Testis (tissue), 3 donors: ENCODE data around the gene NHERF1. TPM values are rescaled to one million over a fixed set of nuclear protein-coding genes. Genes with fewer than 3 reads are reported as not detected.

ENCODE experiments used
- DNase-seq: peaks from one replicate; pipeline ENCODE4 v3.0.0-alpha.2; 2019
- H3K27ac ChIP-seq, 2 donors: fragments of 200-600 bp; sonication (generic); one replicate each; pipeline ENCODE4 v1.5.1; 2019
- H3K27me3 ChIP-seq: fragments of 200-600 bp; sonication (generic); one replicate; pipeline ENCODE4 v1.5.1; 2019
- H3K36me3 ChIP-seq: fragments of 200-600 bp; sonication (generic); one replicate; pipeline ENCODE4 v1.5.1; 2017; ENCODE audit warnings: low read depth; ENCODE audit errors: missing control alignments
- H3K4me1 ChIP-seq: fragments of 200-600 bp; sonication (generic); one replicate; pipeline ENCODE4 v1.5.1; 2019
- H3K4me3 ChIP-seq, 2 donors: fragments of 200-600 bp; sonication (generic); one replicate each; pipeline ENCODE4 v1.5.1; 2017 to 2019
- H3K9me3 ChIP-seq: fragments of 200-600 bp; sonication (generic); one replicate; pipeline ENCODE4 v1.5.1; 2017
- CTCF ChIP-seq, 3 experiments: fragments of 450-650 bp in 2 of 3; fragments of 200-600 bp in 1 of 3; sonication (generic) in 1 of 3; IDR thresholded peaks; one replicate each; pipeline ENCODE4 v1.5.1; 2016 to 2019; ENCODE audit warnings: antibody characterized with exemption in 3 of 3, mild to moderate bottlenecking in 2 of 3, moderate library complexity in 1 of 3
- POLR2A ChIP-seq: fragments of 450-650 bp; IDR thresholded peaks from one replicate; pipeline ENCODE4 v1.6.1; 2017; ENCODE audit warnings: antibody characterized with exemption, mild to moderate bottlenecking, moderate library complexity
- WGBS, 2 donors: methylation state at CpG; one replicate each; pipeline ENCODE4 v1.1.5; 2018; 5-methylcytosine and 5-hydroxymethylcytosine counted together
- intact Hi-C: fragments of 100-400 bp; cut with DNase I; formaldehyde crosslinking; loops from one replicate; pipeline ENCODE4 v1.15.1; 2023; ENCODE audit warnings: low total_unique reads
- polyA plus RNA-seq: library from polyadenylated mRNA; stranded (reverse); fragments of 350-450 nt; fragmentation: Illumina TruSeq; extraction: RNeasy Lipid Tissue Mini Kit (QIAGEN cat#74804); gene quantifications from one replicate; pipeline ENCODE4 v1.2.3, GENCODE V29; 2014; ENCODE audit warnings: low read depth, low replicate concordance; ENCODE audit not compliant: insufficient read depth
- total RNA-seq, 2 donors: library from RNA; depleted of rRNA; stranded (reverse); fragments of >200 nt; gene quantifications; one replicate each; pipeline ENCODE4 v1.2.3, GENCODE V29; 2016

Gene NHERF1
- total and polyA plus RNA-seq, 3 donors from 2014 or later: 26.9 to 69.2 (median 28.6) TPM

- intact Hi-C loops: no loop called here
- no peak for TF ChIP-seq POLR2A
- no peak for TF ChIP-seq CTCF (IDR thresholded peaks at IDR 0.05)
- 86 to 87% methylated on average over 8 of the region's 8 CpGs for WGBS, 2 donors
- DNase-seq: no peak
- Histone ChIP-seq H3K9me3 (no peaks in the 10 kb centered on the region), H3K4me1 (peaks cover 48% of the 10 kb centered on the region), H3K4me3 (no peak overlapping the region), H3K27ac (no peak overlapping the region), H3K27me3 (no peaks in the 10 kb centered on the region), H3K36me3 (no peaks in the 10 kb centered on the region)
Measured at GRCh38 chr17:74755533-74755932, 7.1 kb downstream of the NHERF1 start.

- TF ChIP-seq POLR2A (no peak), CTCF (IDR thresholded peaks at IDR 0.05) (no peak)
- WGBS, 2 donors: 78 to 88% methylated on average over 1 to 3 of the region's 3 CpGs
- no peak overlapping the region for H3K4me3 ChIP-seq
- peak overlapping the region in 1 of 2 donors; percentile 14 for H3K27ac ChIP-seq
- no peak for DNase-seq
- no peaks in the 10 kb centered on the region for H3K36me3 ChIP-seq
- intact Hi-C loops: no loop called here
- no peaks in the 10 kb centered on the region for H3K9me3 ChIP-seq
- H3K4me1 ChIP-seq: peaks cover 55% of the 10 kb centered on the region
- no peaks in the 10 kb centered on the region for H3K27me3 ChIP-seq
Measured at GRCh38 chr17:74756891-74757290, 8.5 kb downstream of the NHERF1 start.

- Histone ChIP-seq H3K4me3 (no peak overlapping the region), H3K36me3 (no peaks in the 10 kb centered on the region), H3K27me3 (no peaks in the 10 kb centered on the region), H3K9me3 (no peaks in the 10 kb centered on the region), H3K4me1 (peaks cover 50% of the 10 kb centered on the region), H3K27ac (peak overlapping the region; percentile 12 to 14)
- intact Hi-C loops: no loop called here
- WGBS, 2 donors: 57 to 70% methylated on average over 3 of the region's 3 CpGs
- TF ChIP-seq CTCF (IDR thresholded peaks at IDR 0.05): no peak
- no peak for DNase-seq
Measured at GRCh38 chr17:74757502-74757901, 9.1 kb downstream of the NHERF1 start.

GRCh38 chr17:74757931-74758847 lies 9.8 kb downstream of the NHERF1 start:
- Histone ChIP-seq H3K36me3 (no peaks in the 10 kb centered on the region), H3K4me3 (no peak overlapping the region), H3K27ac (peak overlapping the region; percentile 12 to 14), H3K4me1 (peaks cover 56% of the 10 kb centered on the region), H3K27me3 (no peaks in the 10 kb centered on the region), H3K9me3 (no peaks in the 10 kb centered on the region)
- 49 to 52% methylated on average over 22 to 26 of the region's 26 CpGs for WGBS, 2 donors
- no peak for TF ChIP-seq POLR2A
- no peak for TF ChIP-seq CTCF (IDR thresholded peaks at IDR 0.05)
- no peak for DNase-seq
- intact Hi-C loops: no loop called here

GRCh38 chr17:74758848-74759168 lies 10.4 kb downstream of the NHERF1 start:
- TF ChIP-seq POLR2A (no peak), CTCF (IDR thresholded peaks at IDR 0.05) (no peak)
- H3K4me3 ChIP-seq: no peak overlapping the region
- no peaks in the 10 kb centered on the region for H3K27me3 ChIP-seq
- H3K4me1 ChIP-seq: peaks cover 60% of the 10 kb centered on the region
- H3K27ac ChIP-seq: peak overlapping the region; percentile 12 to 14
- 82 to 100% methylated on average over 1 to 2 of the region's 2 CpGs for WGBS, 2 donors
- H3K36me3 ChIP-seq: no peaks in the 10 kb centered on the region
- intact Hi-C loops: no loop called here
- DNase-seq: no peak
- H3K9me3 ChIP-seq: no peaks in the 10 kb centered on the region
